AG04449 (cell line): ENCODE measurements around the gene ZNF500.

Experiments used
- CTCF ChIA-PET: fragments of 350-600 bp; formaldehyde crosslinking; extraction: SDS; loops from one replicate; lab custom pipeline; 2021; ENCODE audit warnings: antibody characterized with exemption; lab: Yijun Ruan, JAX
- POLR2A ChIA-PET: fragments of 400-600, 350-600 bp; formaldehyde crosslinking; extraction: SDS; loops from one replicate; lab custom pipeline; 2020; ENCODE audit warnings: antibody characterized with exemption, inconsistent platforms; lab: Yijun Ruan, JAX
- DNase-seq: peaks from one replicate; pipeline ENCODE4 v3.0.0-alpha.2; 2010; ENCODE audit warnings: low read depth, low spot score
- H3K4me3 ChIP-seq: 2 replicates; pipeline ENCODE4 v1.5.1; 2011; ENCODE audit warnings: low read depth, mild to moderate bottlenecking, control low read depth, low read length
- CTCF ChIP-seq: IDR thresholded peaks from one replicate; pipeline ENCODE4 v1.5.1; 2011; ENCODE audit warnings: mild to moderate bottlenecking, moderate library complexity, low read length, control low read depth, inconsistent platforms; ENCODE audit not compliant: insufficient read depth; ENCODE audit errors: missing control alignments

The ZNF500 gene

GRCh38 chr16:4702466-4702808 lies 64.5 kb downstream of the ZNF500 start:
- H3K4me3 ChIP-seq: no peak overlapping the region
- CTCF ChIA-PET: no interaction called here
- no peak for TF ChIP-seq CTCF
- no peak for DNase-seq
- POLR2A ChIA-PET: no interaction called here

- no peak for TF ChIP-seq CTCF
- POLR2A ChIA-PET: no interaction called here
- no peak overlapping the region for H3K4me3 ChIP-seq
- no peak for DNase-seq
- CTCF ChIA-PET: no interaction called here
These were observed 65.0 kb downstream of the ZNF500 start for GRCh38 chr16:4701791-4702465.

GRCh38 chr16:4700997-4701743 lies 65.8 kb downstream of the ZNF500 start:
- ChIA-PET CTCF (interaction anchor here (1.4 kb wide), 1 partner anchor 9 kb away, joined by 4 read pairs; no protein-coding TSS in a partner anchor), POLR2A (no interaction called here)
- no peak for TF ChIP-seq CTCF
- H3K4me3 ChIP-seq: no peak overlapping the region
- no peak for DNase-seq

GRCh38 chr16:4700380-4700996 lies 66.5 kb downstream of the ZNF500 start:
- no peak overlapping the region for H3K4me3 ChIP-seq
- no peak for DNase-seq
- POLR2A ChIA-PET: no interaction called here
- CTCF ChIA-PET: interaction anchor here (1.4 to 1.5 kb wide), 2 partner anchors 10 to 255 kb away, joined by 4 read pairs; no protein-coding TSS in a partner anchor
- no peak for TF ChIP-seq CTCF

GRCh38 chr16:4699046-4699556 lies 67.9 kb downstream of the ZNF500 start:
- no peak overlapping the region for H3K4me3 ChIP-seq
- ChIA-PET CTCF (interaction anchor here (1.5 kb wide), 1 partner anchor 257 kb away, joined by 4 read pairs; no protein-coding TSS in a partner anchor), POLR2A (no interaction called here)
- no peak for DNase-seq
- no peak for TF ChIP-seq CTCF
